Measurements from ENCODE around the gene CMSS1.
"Not testable (repeated sequence)": the region's sequence is repeated elsewhere in the genome, so short reads cannot be mapped to it uniquely, and the experiment has no call there.

GRCh38 chr3:100096286-100096685 lies 278.6 kb downstream of the CMSS1 start:
- TF ChIP-seq NFE2 (CRISPR knock-in tag; IDR thresholded peaks at IDR 0.05); SUZ12 (IDR thresholded peaks at IDR 0.05; ENCODE audit: low read depth, low read length): not testable (repeated sequence)

Data from HepG2 (cell line).